Vagina (tissue), 2 donors: ENCODE results near the gene PNPLA8.

Source experiments
- CTCF ChIP-seq, 3 experiments: fragments of 450-650 bp in 2 of 3; fragments of 200-600 bp in 1 of 3; sonication (generic) in 1 of 3; IDR thresholded peaks; one replicate each; pipeline ENCODE4 v1.5.1; 2017 to 2019; ENCODE audit warnings: antibody characterized with exemption in 3 of 3, mild to moderate bottlenecking in 2 of 3, moderate library complexity in 2 of 3
- POLR2A ChIP-seq, 2 donors: fragments of 450-650 bp; IDR thresholded peaks; one replicate each; pipeline ENCODE4 v1.6.1; 2017; ENCODE audit warnings: antibody characterized with exemption in 2 of 2, mild to moderate bottlenecking in 2 of 2, moderate library complexity in 2 of 2
- POLR2AphosphoS5 ChIP-seq, 2 donors: sonication (generic); formaldehyde crosslinking; IDR thresholded peaks; one replicate each; pipeline ENCODE4 v1.9.0; 2017; ENCODE audit warnings: antibody characterized with exemption in 2 of 2, mild to moderate bottlenecking in 2 of 2, low read depth in 1 of 2; ENCODE audit not compliant: insufficient read depth in 1 of 2

- TF ChIP-seq CTCF (IDR thresholded peaks at IDR 0.05) = no peak
- TF ChIP-seq POLR2AphosphoS5 (IDR thresholded peaks at IDR 0.05; ENCODE audit: insufficient read depth in 1 of 2, low read depth in 1 of 2) = no peak
- TF ChIP-seq POLR2A (IDR thresholded peaks at IDR 0.05) = no peak
Measured at GRCh38 chr7:108537229-108537628, 11.3 kb upstream of the PNPLA8 start.
